Measurements from ENCODE around the gene ARMH4. TPM values are rescaled to one million over a fixed set of nuclear protein-coding genes. Genes with fewer than 3 reads are reported as not detected.

ARMH4 gene, protein sequence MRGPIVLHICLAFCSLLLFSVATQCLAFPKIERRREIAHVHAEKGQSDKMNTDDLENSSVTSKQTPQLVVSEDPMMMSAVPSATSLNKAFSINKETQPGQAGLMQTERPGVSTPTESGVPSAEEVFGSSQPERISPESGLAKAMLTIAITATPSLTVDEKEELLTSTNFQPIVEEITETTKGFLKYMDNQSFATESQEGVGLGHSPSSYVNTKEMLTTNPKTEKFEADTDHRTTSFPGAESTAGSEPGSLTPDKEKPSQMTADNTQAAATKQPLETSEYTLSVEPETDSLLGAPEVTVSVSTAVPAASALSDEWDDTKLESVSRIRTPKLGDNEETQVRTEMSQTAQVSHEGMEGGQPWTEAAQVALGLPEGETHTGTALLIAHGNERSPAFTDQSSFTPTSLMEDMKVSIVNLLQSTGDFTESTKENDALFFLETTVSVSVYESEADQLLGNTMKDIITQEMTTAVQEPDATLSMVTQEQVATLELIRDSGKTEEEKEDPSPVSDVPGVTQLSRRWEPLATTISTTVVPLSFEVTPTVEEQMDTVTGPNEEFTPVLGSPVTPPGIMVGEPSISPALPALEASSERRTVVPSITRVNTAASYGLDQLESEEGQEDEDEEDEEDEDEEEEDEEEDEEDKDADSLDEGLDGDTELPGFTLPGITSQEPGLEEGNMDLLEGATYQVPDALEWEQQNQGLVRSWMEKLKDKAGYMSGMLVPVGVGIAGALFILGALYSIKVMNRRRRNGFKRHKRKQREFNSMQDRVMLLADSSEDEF
- total RNA-seq, result 1 to 10 TPM; 8.5 to 9.2 TPM
- long read RNA-seq, donor 1, full-length matches to known transcripts, result 1 of 6 reads
- long read RNA-seq, donor 1, partial matches to known transcripts, result 1 of 6 reads
- long read RNA-seq, donor 1, other reads (novel, unspliced or antisense), result 4 of 6 reads
- long read RNA-seq, donor 2, full-length matches to known transcripts, result 6 of 30 reads
- long read RNA-seq, donor 2, partial matches to known transcripts, result 18 of 30 reads
- long read RNA-seq, donor 2, other reads (novel, unspliced or antisense), result 6 of 30 reads

DNA sequence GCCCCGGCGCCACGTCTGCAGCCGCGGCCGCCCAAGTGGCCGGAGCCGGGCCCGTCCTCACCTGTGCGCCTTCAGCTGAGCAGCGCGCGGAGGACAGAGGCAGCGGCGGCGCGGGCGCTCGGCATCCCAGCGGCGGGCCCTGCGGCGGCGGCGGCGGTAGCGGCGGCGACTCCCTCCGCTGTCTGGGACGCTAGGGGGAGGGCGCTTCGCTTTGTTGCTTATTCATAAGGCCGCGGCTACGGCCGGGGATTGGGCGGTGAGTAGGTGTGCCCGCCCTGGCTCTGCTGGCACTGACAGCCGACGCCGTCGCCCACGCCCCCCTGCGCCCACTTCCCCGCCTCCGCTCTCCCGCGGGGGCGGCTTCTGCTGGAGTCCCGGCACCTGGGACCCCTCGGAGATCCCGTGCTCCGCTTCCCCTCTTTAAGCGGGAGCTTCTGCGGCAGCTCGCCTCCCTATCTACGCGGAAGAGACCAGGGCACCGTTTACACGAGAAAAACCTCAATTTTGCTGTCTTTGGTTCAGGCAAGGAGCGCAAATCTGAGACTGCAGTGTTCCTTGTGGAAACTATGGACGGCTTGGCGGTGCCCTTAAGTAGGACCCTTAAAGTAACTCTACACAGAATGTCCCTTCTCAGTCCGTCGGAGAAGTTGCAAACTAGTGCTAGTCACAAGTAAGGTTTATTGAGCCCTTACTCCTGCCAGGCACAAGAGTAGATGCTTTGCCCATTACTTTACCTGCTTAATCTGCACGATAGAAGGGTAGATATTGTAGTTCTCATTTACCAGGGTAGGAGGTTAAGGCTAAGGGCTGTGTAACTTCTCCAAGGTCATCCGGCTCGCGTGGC lies at the start of gene ARMH4:
ARMH4 (minus strand) TSS at position 200 of the 844 bp plus-strand sequence. CDS start 12,855 bp downstream, outside the sequence.
- intact Hi-C loops (cut with DNase I), result loop anchor here in 1 of 2 donors (5.0 kb wide), 1 partner anchor 950 kb away; no protein-coding TSS in a partner anchor
- DNase-seq (ENCODE audit: low spot score), result peak; percentile 92

- DNase-seq (ENCODE audit: low spot score), result no peak
- intact Hi-C loops (cut with DNase I), result no loop called here
Measured at GRCh38 chr14:58200846-58201245, 48.8 kb upstream of the ARMH4 start.

- intact Hi-C loops (cut with DNase I), result no loop called here
- DNase-seq (ENCODE audit: low spot score), result no peak
Measured at GRCh38 chr14:58200480-58200841, 48.4 kb upstream of the ARMH4 start.

GRCh38 chr14:58199726-58200479 lies 47.9 kb upstream of the ARMH4 start, which contains the start of gene ACTR10:
ACTR10 (plus strand) TSS chr14:58200149; CDS start chr14:58200218, 69 bp downstream.
- intact Hi-C loops (cut with DNase I), result no loop called here
- DNase-seq (ENCODE audit: low spot score), result peak; percentile 96

GRCh38 chr14:58198086-58198485 lies 46.1 kb upstream of the ARMH4 start:
- DNase-seq (ENCODE audit: low spot score), result no peak
- intact Hi-C loops (cut with DNase I), result no loop called here

GRCh38 chr14:58196198-58196597 lies 44.2 kb upstream of the ARMH4 start:
- no peak for DNase-seq (ENCODE audit: low spot score)
- intact Hi-C loops (cut with DNase I), result no loop called here

DNA sequence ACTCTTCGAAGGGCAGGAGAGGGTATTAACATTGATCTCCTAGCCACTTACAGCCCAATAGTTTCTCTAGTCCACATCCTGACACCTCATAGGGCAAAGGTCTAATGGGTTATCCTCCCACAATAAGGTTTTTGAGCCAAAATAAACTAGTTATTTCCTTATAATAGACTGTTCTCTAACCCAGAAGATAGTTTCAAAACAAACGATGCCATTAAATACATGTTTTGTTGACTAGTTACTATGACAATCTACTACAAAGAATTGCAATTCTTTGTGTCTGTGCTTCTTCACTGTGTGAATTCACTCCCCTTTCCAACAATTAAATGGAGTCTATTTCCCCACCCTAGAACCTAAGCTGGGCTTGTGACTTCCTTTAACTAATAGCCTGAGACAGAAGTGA lies 41.5 kb upstream of the ARMH4 start:
- intact Hi-C loops (cut with DNase I), result no loop called here
- no peak for DNase-seq (ENCODE audit: low spot score)

- DNase-seq (ENCODE audit: low spot score), result no peak
- intact Hi-C loops (cut with DNase I), result no loop called here
Measured at GRCh38 chr14:58191763-58192601, 40.0 kb upstream of the ARMH4 start.

DNA sequence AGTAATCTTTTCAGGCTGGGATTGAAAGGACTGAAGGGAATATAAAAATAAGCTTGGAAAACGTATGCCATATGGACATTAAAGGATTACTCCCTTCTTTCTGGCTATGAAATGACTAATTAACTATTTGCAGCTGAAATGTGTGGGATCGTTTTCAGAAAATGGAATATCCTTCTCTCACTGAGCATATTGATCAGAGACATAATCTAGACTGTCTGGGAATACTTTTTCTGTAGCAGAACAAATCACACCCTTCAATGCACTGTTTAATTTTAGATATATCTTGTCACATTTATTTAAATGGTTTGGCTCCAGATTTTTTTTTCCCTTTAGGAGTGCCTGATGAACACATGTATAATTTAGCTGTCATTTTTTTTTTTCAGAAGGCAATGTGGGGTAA lies 37.2 kb upstream of the ARMH4 start:
- DNase-seq (ENCODE audit: low spot score), result no peak
- intact Hi-C loops (cut with DNase I), result no loop called here

GRCh38 chr14:58177125-58177524 lies 25.1 kb upstream of the ARMH4 start:
- intact Hi-C loops (cut with DNase I), result no loop called here
- DNase-seq (ENCODE audit: low spot score), result no peak

DNA sequence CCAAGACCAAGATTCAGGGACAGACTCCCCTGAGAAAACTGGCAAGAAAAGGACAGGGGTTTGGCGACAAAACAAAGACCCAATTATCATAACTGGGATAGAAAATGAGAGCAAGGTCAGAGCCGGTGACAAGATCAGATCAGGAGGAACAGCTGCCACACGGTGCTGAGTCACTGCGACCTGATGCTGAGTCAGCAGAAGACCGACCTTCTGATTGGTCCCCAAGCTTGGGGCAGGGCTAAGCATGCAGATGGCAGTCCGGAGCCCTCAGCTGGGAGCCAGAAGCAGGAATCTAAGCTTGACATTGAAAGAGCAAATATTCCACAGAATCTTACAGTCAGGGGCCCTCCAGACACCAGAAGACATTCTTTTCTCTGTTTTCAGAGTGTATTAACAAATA lies 19.1 kb upstream of the ARMH4 start:
- intact Hi-C loops (cut with DNase I), result no loop called here

DNA sequence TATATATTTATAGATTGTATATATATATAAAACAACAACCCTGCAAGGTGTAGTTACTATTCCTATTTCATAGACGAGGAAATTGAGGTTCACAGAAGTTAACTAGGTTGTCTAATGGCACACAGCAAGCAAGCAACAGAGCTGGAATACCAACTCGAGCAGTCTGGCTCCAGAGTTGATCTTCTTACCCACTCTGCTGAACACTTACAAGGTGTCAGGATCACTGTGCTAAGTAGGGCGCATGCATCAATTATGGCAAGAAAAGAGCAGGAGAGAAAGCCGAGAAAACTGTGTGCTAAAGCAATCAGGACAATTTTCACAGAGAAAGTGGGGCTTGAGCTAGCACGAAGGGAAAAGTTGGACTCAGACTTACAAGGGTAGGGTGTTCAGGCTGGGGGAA lies 15.9 kb upstream of the ARMH4 start:
- intact Hi-C loops (cut with DNase I), result loop anchor here (5.0 kb wide), 2 partner anchors 56 to 61 kb away; no protein-coding TSS in a partner anchor
- DNase-seq (ENCODE audit: low spot score), result no peak

More for the DNA sequence above, 19.1 kb upstream of the ARMH4 start:
- peak; percentile 85 for DNase-seq (ENCODE audit: low spot score)

DNA sequence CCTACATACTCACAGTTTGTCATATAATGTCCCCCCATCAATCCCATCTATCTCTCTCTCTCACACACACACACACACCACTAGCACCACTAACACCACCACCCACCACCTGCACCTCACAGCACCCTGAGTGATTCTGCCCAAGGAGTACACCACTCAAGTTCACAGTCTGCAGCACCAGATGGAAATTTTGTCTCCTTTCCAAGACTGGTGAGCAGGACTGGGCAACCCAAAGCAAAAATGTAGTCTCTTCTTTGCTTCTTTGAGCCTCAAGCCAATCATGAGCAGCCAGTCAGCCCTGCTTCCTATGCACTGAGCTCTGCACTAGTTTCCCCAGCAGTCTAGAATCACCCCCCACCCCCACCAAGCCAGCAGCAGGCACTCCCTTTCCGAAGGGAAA lies 15.0 kb upstream of the ARMH4 start:
- intact Hi-C loops (cut with DNase I), result loop anchor here (5.0 kb wide), 2 partner anchors 55 to 60 kb away; no protein-coding TSS in a partner anchor

DNA sequence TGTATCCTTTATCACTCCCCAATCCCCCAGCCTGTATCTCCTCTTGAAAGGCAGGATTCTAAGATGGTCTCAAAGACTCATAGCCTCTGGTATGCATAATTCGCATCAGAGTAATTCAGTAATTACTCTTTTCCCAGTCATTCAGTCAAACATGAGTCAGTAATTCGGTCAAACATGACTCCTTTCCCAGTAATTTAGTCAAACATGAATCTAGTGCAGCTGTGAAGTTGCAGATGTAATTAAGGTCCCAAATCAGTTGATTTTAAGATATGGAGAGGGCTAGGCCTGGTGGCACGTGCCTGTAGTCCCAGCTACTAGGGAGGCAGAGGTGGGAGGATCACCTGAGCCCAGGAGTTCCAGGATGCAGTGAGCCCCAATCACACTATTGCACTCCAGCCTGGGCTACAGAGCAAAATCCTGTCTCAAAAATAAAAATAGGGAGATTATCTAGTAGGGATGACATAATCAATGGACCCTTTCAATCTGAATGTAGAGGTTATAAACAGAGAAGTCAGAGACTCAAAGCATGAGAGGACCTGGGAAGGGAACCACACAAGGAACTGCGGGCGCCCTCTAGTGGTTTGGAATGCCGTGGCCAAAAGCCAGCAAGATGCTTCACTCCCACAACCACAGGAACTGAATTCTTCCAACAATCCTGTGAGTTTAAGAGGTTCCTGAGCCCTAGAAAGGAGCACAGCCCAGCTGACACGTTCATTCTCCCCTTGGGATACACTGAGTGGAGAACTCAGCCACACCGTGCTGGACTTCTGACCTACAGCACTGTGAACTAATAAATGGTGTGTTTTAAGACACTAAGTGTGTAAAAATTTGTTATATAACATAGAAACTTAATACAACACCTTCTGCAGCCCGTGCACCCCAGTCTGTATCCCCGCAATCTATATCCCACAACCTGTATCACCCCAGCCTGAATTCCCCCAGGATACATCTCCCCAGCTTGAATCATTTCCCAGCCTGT lies 14.3 kb upstream of the ARMH4 start:
- DNase-seq (ENCODE audit: low spot score), result peak; percentile 95
- intact Hi-C loops (cut with DNase I), result loop anchor here (5.0 kb wide), 2 partner anchors 54 to 59 kb away; no protein-coding TSS in a partner anchor

More for the DNA sequence above, 15.0 kb upstream of the ARMH4 start:
- DNase-seq (ENCODE audit: low spot score), result no peak

DNA sequence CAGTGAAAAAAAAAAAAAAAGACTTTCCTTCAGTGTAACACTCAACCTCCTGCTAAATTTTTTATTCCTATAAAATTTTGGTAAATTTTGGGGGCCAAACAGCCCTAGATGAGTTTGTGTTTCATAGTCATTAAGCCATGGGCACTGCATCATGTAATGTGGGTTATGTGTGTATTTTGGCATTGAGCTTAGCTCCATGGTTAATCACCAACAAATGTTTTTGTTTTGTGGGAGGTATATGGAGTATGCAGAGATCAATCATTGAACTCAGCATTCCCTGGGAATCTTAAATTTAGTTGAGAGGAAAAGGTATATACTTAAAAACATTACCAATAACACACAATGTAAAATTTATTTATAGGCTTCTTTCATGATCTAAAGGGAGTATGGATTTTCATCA lies 8.5 kb upstream of the ARMH4 start:
- DNase-seq (ENCODE audit: low spot score), result no peak
- intact Hi-C loops (cut with DNase I), result no loop called here
